Heart right ventricle (tissue), 16 donors: ENCODE measurements around the gene CASKIN2. TPM values are rescaled to one million over a fixed set of nuclear protein-coding genes. Genes with fewer than 3 reads are reported as not detected.

Experiments used
- ATAC-seq, 8 donors: fragments of 200-7000 bp; cut with Tn5 transposase; one replicate each; pipeline ENCODE4 v1.9.1; 2020; ENCODE audit warnings: mild to moderate bottlenecking in 8 of 8, moderate library complexity in 8 of 8, moderate number of reproducible peaks in 1 of 8
- DNase-seq, 2 donors: peaks; one replicate each; pipeline ENCODE4 v3.0.0-alpha.2; 2020
- H3K27ac ChIP-seq, 10 donors: fragments of 200-600 bp; sonication (generic) in 2 of 10; one replicate each; pipeline versions ENCODE4 v1.5.0 to v1.8.0; 2020 to 2022; ENCODE audit warnings: mild to moderate bottlenecking in 3 of 10
- H3K27me3 ChIP-seq, 7 donors: fragments of 200-600 bp; one replicate each; pipeline ENCODE4 v1.8.0; 2021 to 2022; ENCODE audit warnings: mild to moderate bottlenecking in 2 of 7
- H3K36me3 ChIP-seq, 9 donors: fragments of 200-600 bp; sonication (generic) in 1 of 9; one replicate each; pipeline versions ENCODE4 v1.5.0 to v1.8.0; 2020 to 2022; ENCODE audit warnings: mild to moderate bottlenecking in 2 of 9
- H3K4me1 ChIP-seq, 9 donors: fragments of 200-600 bp; sonication (generic) in 1 of 9; one replicate each; pipeline versions ENCODE4 v1.5.0 to v1.8.0; 2020 to 2022; ENCODE audit warnings: mild to moderate bottlenecking in 4 of 9
- H3K4me3 ChIP-seq, 10 donors: fragments of 200-600 bp; sonication (generic) in 2 of 10; one replicate each; pipeline versions ENCODE4 v1.5.0 to v1.8.0; 2020 to 2022; ENCODE audit warnings: mild to moderate bottlenecking in 7 of 10, moderate library complexity in 2 of 10
- H3K9me3 ChIP-seq, 11 donors: fragments of 200-600 bp in 10 of 11; sonication (generic) in 2 of 11; one replicate each; pipeline versions ENCODE4 v1.5.0 to v1.8.0; 2013 to 2022; ENCODE audit warnings: mild to moderate bottlenecking in 2 of 11, control low read depth in 1 of 11, moderate library complexity in 1 of 11
- WGBS, 2 donors: extraction: QIAGEN DNeasy Blood & Tissue Kit; methylation state at CpG; one replicate each; pipeline ENCODE4 v1.1.7; 2013; ENCODE audit warnings: inconsistent platforms in 1 of 2; 5-methylcytosine and 5-hydroxymethylcytosine counted together
- intact Hi-C, 10 donors: fragments of 100-400 bp; cut with DNase I; formaldehyde crosslinking; loops; one replicate each; pipeline versions ENCODE4 v1.11.1 to v1.14.2; 2022
- polyA plus RNA-seq, 2 donors: library from polyadenylated mRNA; stranded (reverse); fragments of 200-250 nt; gene quantifications; one replicate each; pipeline ENCODE4 v1.2.3, GENCODE V29; 2013
- total RNA-seq, 10 donors: library from RNA; stranded (reverse); fragmentation: NEBNext Ultra II Directional in 3 of 10; extraction: Animal tissue kit (Norgen Biotek cat#: 25700) in 3 of 10; gene quantifications; one replicate each; pipeline versions ENCODE4 v1.2.1 to v1.2.4, GENCODE V29; 2021 to 2023
- TF ChIP-seq, protein P1 (sequence below), 9 donors: fragments of 200-600 bp; sonication (generic) in 2 of 9; IDR thresholded peaks; one replicate each; pipeline versions ENCODE4 v1.5.0 to v1.8.0; 2021 to 2022; ENCODE audit warnings: antibody characterized with exemption in 9 of 9, mild to moderate bottlenecking in 5 of 9, moderate library complexity in 1 of 9
- donor health status: Arrhythmogenic right ventricular cardiomyopathy.
- donor health status: ischemic (EF 13 %, LVEDD 7.1; RV severe dilation, severe dysfunction).
- donor health status: healthy with polysubstance abuse.
- donor health status: DM: no; HTN: yes; CAD: no.
- donor health status: DM: no; HTN: no; CAD: no.
- donor health status: ischemic (EF 25% LVEDD 6.9; RV normal size, moderate dysfunction).
- donor health status: ischemic (EF 25% LVEDD 5.7; RV mildly dilated, moderate dysfunction).
- donor health status: healthy.
- donor health status: DM: yes; HTN: yes; CAD: no.
- donor health status: Ischemic cardiomyopathy.
- donor health status: ischemic (EF 35%, LVEDD 5.7; RV mildly dilated, moderate dysfunction).
- donor health status: nonischemic (EF 11% LVEDD 7.7; RV severe dilation, severe dysfunction).
- donor health status: DM: yes; HTN: yes; CAD: no.
- donor health status: PGD.
- donor health status: ischemic (EF 29% LVEDD 5.4; RV normal size, mild dysfunction).
- donor health status: nonischemic (EF 23%, LVEDD 6.1; RV moderate dilation, normal function).

CASKIN2 gene
- total and polyA plus RNA-seq, 12 donors: 17.6 to 59.2 (median 36.5) TPM

GRCh38 chr17:75542728-75543336 is 27.5 kb upstream of the CASKIN2 start:
- WGBS, 2 donors: 91 to 92% methylated on average over 15 of the region's 15 CpGs
- Histone ChIP-seq H3K27me3 (no peaks in the 10 kb centered on the region), H3K4me1 (no peaks in the 10 kb centered on the region), H3K9me3 (no peaks in the 10 kb centered on the region), H3K4me3 (no peak overlapping the region), H3K36me3 (no peaks in the 10 kb centered on the region), H3K27ac (no peak overlapping the region)
- intact Hi-C loops: loop anchor here in 1 of 10 donors (5.0 kb wide), 1 partner anchor 34 kb away; no protein-coding TSS in a partner anchor
- no peak for DNase-seq
- ATAC-seq: no peak
- TF ChIP-seq, protein P1, sequence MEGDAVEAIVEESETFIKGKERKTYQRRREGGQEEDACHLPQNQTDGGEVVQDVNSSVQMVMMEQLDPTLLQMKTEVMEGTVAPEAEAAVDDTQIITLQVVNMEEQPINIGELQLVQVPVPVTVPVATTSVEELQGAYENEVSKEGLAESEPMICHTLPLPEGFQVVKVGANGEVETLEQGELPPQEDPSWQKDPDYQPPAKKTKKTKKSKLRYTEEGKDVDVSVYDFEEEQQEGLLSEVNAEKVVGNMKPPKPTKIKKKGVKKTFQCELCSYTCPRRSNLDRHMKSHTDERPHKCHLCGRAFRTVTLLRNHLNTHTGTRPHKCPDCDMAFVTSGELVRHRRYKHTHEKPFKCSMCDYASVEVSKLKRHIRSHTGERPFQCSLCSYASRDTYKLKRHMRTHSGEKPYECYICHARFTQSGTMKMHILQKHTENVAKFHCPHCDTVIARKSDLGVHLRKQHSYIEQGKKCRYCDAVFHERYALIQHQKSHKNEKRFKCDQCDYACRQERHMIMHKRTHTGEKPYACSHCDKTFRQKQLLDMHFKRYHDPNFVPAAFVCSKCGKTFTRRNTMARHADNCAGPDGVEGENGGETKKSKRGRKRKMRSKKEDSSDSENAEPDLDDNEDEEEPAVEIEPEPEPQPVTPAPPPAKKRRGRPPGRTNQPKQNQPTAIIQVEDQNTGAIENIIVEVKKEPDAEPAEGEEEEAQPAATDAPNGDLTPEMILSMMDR (IDR thresholded peaks at IDR 0.05): no peak

DNA sequence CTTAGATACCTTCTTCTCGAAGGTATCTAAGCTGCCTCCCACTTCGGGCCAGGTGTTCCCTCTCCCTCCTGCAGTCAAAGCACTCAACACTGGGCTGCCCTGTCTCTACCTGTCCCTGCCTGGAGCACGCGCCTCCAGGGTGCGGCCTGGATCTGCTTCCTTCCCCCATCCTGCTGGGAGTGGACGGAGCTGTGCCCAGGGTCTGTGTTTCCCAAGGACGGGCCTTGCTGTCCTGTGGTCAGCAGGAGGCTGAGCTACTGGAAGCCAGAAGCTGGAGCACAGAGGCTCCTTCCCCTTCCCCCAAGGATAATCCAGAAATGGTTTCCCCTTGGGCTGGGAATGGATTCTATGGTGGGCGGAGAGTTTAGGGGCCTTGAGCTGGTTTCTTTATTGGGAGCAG is 26.9 kb upstream of the CASKIN2 start:
- Histone ChIP-seq H3K9me3 (no peaks in the 10 kb centered on the region), H3K27me3 (no peaks in the 10 kb centered on the region), H3K4me3 (no peak overlapping the region), H3K36me3 (no peaks in the 10 kb centered on the region), H3K4me1 (no peaks in the 10 kb centered on the region), H3K27ac (no peak overlapping the region)
- TF ChIP-seq, protein P1 (IDR thresholded peaks at IDR 0.05): no peak
- ATAC-seq (no peak), DNase-seq (no peak)
- intact Hi-C loops: loop anchor here in 1 of 10 donors (5.0 kb wide), 1 partner anchor 35 kb away; no protein-coding TSS in a partner anchor
- WGBS, 2 donors: 88 to 91% methylated on average over 8 of the region's 8 CpGs

- TF ChIP-seq, protein P1 (IDR thresholded peaks at IDR 0.05): no peak
- Histone ChIP-seq H3K27ac (no peak overlapping the region), H3K27me3 (no peaks in the 10 kb centered on the region), H3K4me3 (no peak overlapping the region), H3K9me3 (no peaks in the 10 kb centered on the region), H3K4me1 (no peaks in the 10 kb centered on the region), H3K36me3 (no peaks in the 10 kb centered on the region)
- no peak for ATAC-seq
- 60 to 66% methylated on average over 4 of the region's 4 CpGs for WGBS, 2 donors
- DNase-seq: no peak
- intact Hi-C loops: loop anchor here in 1 of 10 donors (5.0 kb wide), 1 partner anchor 36 kb away; no protein-coding TSS in a partner anchor
These were observed 25.7 kb upstream of the CASKIN2 start for GRCh38 chr17:75540923-75541503.

DNA sequence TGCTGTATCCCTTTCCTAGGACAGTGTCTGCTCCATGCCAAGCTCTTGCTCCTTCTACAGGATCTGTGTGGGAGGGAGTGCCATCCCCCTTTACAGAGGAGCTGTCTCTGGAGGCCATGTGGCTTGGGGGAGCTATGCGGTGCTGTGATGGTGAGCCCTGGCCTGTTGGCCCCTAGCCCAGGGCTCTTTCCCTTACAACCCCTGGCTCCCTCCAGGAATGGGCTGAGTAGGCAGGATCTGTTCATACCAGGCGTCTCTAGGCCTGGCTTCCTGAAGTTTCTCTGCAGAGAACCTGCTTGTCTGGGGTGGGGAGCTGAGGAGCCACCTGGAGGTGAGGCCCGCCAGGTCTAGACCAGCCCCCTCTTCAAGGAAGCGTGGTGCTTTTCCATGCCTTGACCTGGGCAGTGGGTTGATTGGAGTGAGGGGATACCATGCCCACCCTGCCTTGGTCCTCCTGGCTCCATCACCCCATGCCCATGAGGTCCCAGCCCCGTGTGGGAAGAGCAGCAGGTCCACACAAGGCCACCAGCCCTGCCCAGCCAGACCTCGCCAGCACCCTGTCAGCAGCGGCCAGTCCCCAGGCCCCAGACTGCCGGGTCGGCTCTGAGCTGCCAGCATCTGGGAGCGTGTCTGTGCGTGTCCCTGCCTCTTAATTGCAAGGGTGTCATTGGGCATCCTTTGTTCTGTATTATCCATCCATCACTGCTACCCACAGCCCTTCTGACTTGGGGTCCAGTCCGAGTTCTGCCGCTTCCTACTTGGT is 24.8 kb upstream of the CASKIN2 start:
- H3K9me3 ChIP-seq: no peaks in the 10 kb centered on the region
- intact Hi-C loops: loop anchor here in 2 of 10 donors (5.0 kb wide), 2 partner anchors 37 to 42 kb away; no protein-coding TSS in a partner anchor
- WGBS, 2 donors: 87 to 88% methylated on average over 13 of the region's 13 CpGs
- ATAC-seq: peak in 6 of 8 donors; percentile 10 to 56 (median 24)
- H3K27me3 ChIP-seq: no peaks in the 10 kb centered on the region
- TF ChIP-seq, protein P1 (IDR thresholded peaks at IDR 0.05): no peak
- no peak overlapping the region for H3K4me3 ChIP-seq
- no peaks in the 10 kb centered on the region for H3K36me3 ChIP-seq
- DNase-seq: no peak
- no peak overlapping the region for H3K27ac ChIP-seq
- H3K4me1 ChIP-seq: no peaks in the 10 kb centered on the region
